CD14-positive monocyte (primary cell): Measurements from ENCODE around the gene ACVRL1. TPM values are rescaled to one million over a fixed set of nuclear protein-coding genes. Genes with fewer than 3 reads are reported as not detected.

ENCODE experiments used
- DNase-seq, 3 donors: peaks; one replicate each; pipeline ENCODE4 v3.0.0-alpha.2; 2011 to 2022
- H2AFZ ChIP-seq: 2 replicates; pipeline ENCODE4 v1.6.0; 2012; ENCODE audit warnings: mild to moderate bottlenecking, low read depth, low read length, inconsistent platforms; ENCODE audit not compliant: insufficient read depth, poor library complexity, severe bottlenecking
- H3K27ac ChIP-seq, 2 donors: 1 replicate in 1 of 2; 2 replicates in 1 of 2; pipeline ENCODE4 v1.5.1; 2012 to 2013; ENCODE audit warnings: low read length in 2 of 2, control low read depth in 1 of 2, inconsistent platforms in 1 of 2, low read depth in 1 of 2, mild to moderate bottlenecking in 1 of 2
- H3K27me3 ChIP-seq, 2 donors: one replicate each; pipeline versions ENCODE4 v1.6.0 to v1.6.1; 2011 to 2013; ENCODE audit warnings: low read length in 2 of 2; ENCODE audit not compliant: control insufficient read depth in 2 of 2, insufficient read depth in 2 of 2
- H3K36me3 ChIP-seq, 2 donors: replicated peaks in 1 of 2; 1 replicate in 1 of 2; 2 replicates in 1 of 2; pipeline versions ENCODE4 v1.5.1 to v1.6.1; 2012 to 2013; ENCODE audit warnings: low read length in 2 of 2, control low read depth in 1 of 2, inconsistent platforms in 1 of 2, mild to moderate bottlenecking in 1 of 2; ENCODE audit not compliant: insufficient read depth in 2 of 2, control insufficient read depth in 1 of 2
- H3K4me1 ChIP-seq, 2 donors: 1 replicate in 1 of 2; 2 replicates in 1 of 2; pipeline versions ENCODE4 v1.5.1 to v1.6.1; 2012 to 2013; ENCODE audit warnings: low read length in 2 of 2, control low read depth in 1 of 2, inconsistent platforms in 1 of 2, mild to moderate bottlenecking in 1 of 2, moderate library complexity in 1 of 2; ENCODE audit not compliant: insufficient read depth in 2 of 2, control insufficient read depth in 1 of 2
- H3K4me2 ChIP-seq: replicated peaks from 2 replicates; pipeline ENCODE3; 2012; ENCODE audit warnings: low read length, moderate library complexity, mild to moderate bottlenecking; ENCODE audit not compliant: poor library complexity, severe bottlenecking; ENCODE audit errors: extremely low read depth
- H3K4me3 ChIP-seq, 3 experiments: fragments of 200-600 bp in 1 of 3; sonication (generic) in 1 of 3; replicated peaks in 1 of 3; 1 replicate in 2 of 3; 2 replicates in 1 of 3; pipeline ENCODE4 v1.5.1; 2011 to 2013; ENCODE audit warnings: low read length in 3 of 3, mild to moderate bottlenecking in 3 of 3, control low read depth in 2 of 3, low read depth in 2 of 3, inconsistent platforms in 1 of 3, moderate library complexity in 1 of 3
- H3K79me2 ChIP-seq: 2 replicates; pipeline ENCODE4 v1.6.0; 2012; ENCODE audit warnings: mild to moderate bottlenecking, control low read depth, inconsistent platforms, low read length, moderate library complexity; ENCODE audit not compliant: insufficient read depth
- H3K9ac ChIP-seq: 2 replicates; pipeline ENCODE4 v1.6.0; 2017; ENCODE audit warnings: low read length, mild to moderate bottlenecking; ENCODE audit not compliant: insufficient read depth, poor library complexity, severe bottlenecking
- H3K9me3 ChIP-seq, 2 donors: replicated peaks in 1 of 2; 1 replicate in 1 of 2; 2 replicates in 1 of 2; pipeline versions ENCODE4 v1.5.1 to v1.6.1; 2012 to 2013; ENCODE audit warnings: low read length in 2 of 2, control low read depth in 1 of 2; ENCODE audit not compliant: control insufficient read depth in 1 of 2, insufficient read depth in 1 of 2
- H4K20me1 ChIP-seq: 2 replicates; pipeline ENCODE4 v1.6.0; 2012; ENCODE audit warnings: mild to moderate bottlenecking, low read length, control low read depth, moderate library complexity; ENCODE audit not compliant: insufficient read depth
- H3K27ac Mint-ChIP-seq, 7 donors: one replicate each; pipeline ENCODE4 v1.8.0; 2020; ENCODE audit warnings: mild to moderate bottlenecking in 7 of 7, mixed read lengths in 7 of 7, moderate library complexity in 6 of 7, inconsistent platforms in 2 of 7
- H3K27me3 Mint-ChIP-seq, 3 donors: one replicate each; pipeline ENCODE4 v1.8.0; 2021 to 2022; ENCODE audit warnings: low read depth in 3 of 3, mild to moderate bottlenecking in 3 of 3, mixed read lengths in 3 of 3, moderate library complexity in 3 of 3, inconsistent platforms in 1 of 3
- H3K36me3 Mint-ChIP-seq, 2 donors: one replicate each; pipeline ENCODE4 v1.8.0; 2020; ENCODE audit warnings: mixed read lengths in 2 of 2, inconsistent platforms in 1 of 2, mild to moderate bottlenecking in 1 of 2
- H3K4me1 Mint-ChIP-seq: one replicate; pipeline ENCODE4 v1.8.0; 2020; ENCODE audit warnings: mild to moderate bottlenecking, mixed read lengths
- H3K4me3 Mint-ChIP-seq, 2 donors: one replicate each; pipeline ENCODE4 v1.8.0; 2020; ENCODE audit warnings: mild to moderate bottlenecking in 2 of 2, mixed read lengths in 2 of 2, moderate library complexity in 1 of 2
- H3K9me3 Mint-ChIP-seq, 7 donors: one replicate each; pipeline ENCODE4 v1.8.0; 2020 to 2022; ENCODE audit warnings: mixed read lengths in 7 of 7, mild to moderate bottlenecking in 6 of 7, moderate library complexity in 6 of 7, inconsistent platforms in 2 of 7
- CTCF ChIP-seq: fragments of 200-600 bp; IDR thresholded peaks from one replicate; pipeline ENCODE4 v1.8.0; 2022; ENCODE audit warnings: antibody characterized with exemption, mild to moderate bottlenecking
- WGBS: methylation state at CpG from one replicate; pipeline ENCODE4 v1.1.5; 2013; ENCODE audit warnings: missing lambda C conversion rate; ENCODE audit not compliant: insufficient coverage; 5-methylcytosine and 5-hydroxymethylcytosine counted together
- intact Hi-C, 2 donors: fragments of 100-400 bp; cut with micrococcal nuclease; formaldehyde crosslinking; loops; one replicate each; pipeline versions ENCODE4 v1.15.0 to v1.15.1; 2023
- polyA plus RNA-seq, 3 donors: library from polyadenylated mRNA; depleted of rRNA in 1 of 3; unstranded in 2 of 3; stranded (reverse) in 1 of 3; fragments of 300-500 nt in 2 of 3; fragments of >200 nt in 1 of 3; fragmentation: Illumina TruSeq in 2 of 3; gene quantifications; 1 replicate in 2 of 3; 2 replicates in 1 of 3; pipeline ENCODE4 v1.2.3, GENCODE V29; 2012 to 2021

Gene ACVRL1
- polyA plus RNA-seq, 3 donors, result 1.5 to 3.6 (median 2.0) TPM

GRCh38 chr12:51951199-51951842, 44.0 kb downstream of the ACVRL1 start, which contains the start of gene ACVR1B:
TSS of gene ACVR1B (plus strand) at chr12:51951699. CDS start at chr12:51951744, 45 bp downstream.
- no peak for TF ChIP-seq CTCF
- no peaks in the 10 kb centered on the region for H3K36me3 ChIP-seq
- H4K20me1 ChIP-seq, result peaks cover 10% of the 10 kb centered on the region
- peak within 1 kb of the TSS; percentile 97 for H3K9ac ChIP-seq
- no peaks in the 10 kb centered on the region for H3K9me3 ChIP-seq
- peaks cover 43% of the 10 kb centered on the region for H3K4me1 Mint-ChIP-seq
- peaks cover 37 to 46% of the 10 kb centered on the region in 2 donors for H3K4me1 ChIP-seq
- peak within 1 kb of the TSS; percentile 91 to 97 for H3K4me3 Mint-ChIP-seq
- peak within 1 kb of the TSS; percentile 92 for H3K4me2 ChIP-seq
- H3K27ac Mint-ChIP-seq, result peak within 1 kb of the TSS; percentile 81 to 94 (median 90)
- H3K36me3 Mint-ChIP-seq, result peaks cover under 1 to 16% of the 10 kb centered on the region in 2 donors
- peaks cover 4 to 9% (median 8%) of the 10 kb centered on the region in 3 donors for H3K27me3 Mint-ChIP-seq
- peak within 1 kb of the TSS; percentile 72 to 96 (median 80) for H3K4me3 ChIP-seq
- peaks cover 3 to 10% of the 10 kb centered on the region in 2 donors for H3K27me3 ChIP-seq
- 0% methylated on average over 54 of the region's 86 CpGs for WGBS
- H2AFZ ChIP-seq, result peak within 1 kb of the TSS; percentile 91
- H3K79me2 ChIP-seq, result peaks cover 48% of the 10 kb centered on the region
- peak within 1 kb of the TSS; percentile 63 to 91 for H3K27ac ChIP-seq
- DNase-seq, result peak; percentile 76 to 88 (median 85)
- H3K9me3 Mint-ChIP-seq, result peaks cover 0 to 2% (median 0%) of the 10 kb centered on the region in 7 donors
- intact Hi-C loops, result no loop called here

GRCh38 chr12:51951843-51952722, 44.8 kb downstream of the ACVRL1 start:
- Histone ChIP-seq H3K9me3 (peaks cover 0 to 4% of the 10 kb centered on the region in 2 donors), H3K27ac (peak overlapping the region; percentile 63 to 91), H4K20me1 (peaks cover 15% of the 10 kb centered on the region), H3K4me2 (peak overlapping the region; percentile 78), H3K9ac (peak overlapping the region; percentile 97), H3K4me3 (peak overlapping the region; percentile 59 to 96 (median 72)), H3K27me3 (peaks cover 3 to 10% of the 10 kb centered on the region in 2 donors), H3K79me2 (peaks cover 55% of the 10 kb centered on the region), H2AFZ (peak overlapping the region; percentile 73), H3K36me3 (no peaks in the 10 kb centered on the region), H3K4me1 (peaks cover 37 to 47% of the 10 kb centered on the region in 2 donors)
- H3K9me3 Mint-ChIP-seq, result peaks cover 0 to 6% (median 2%) of the 10 kb centered on the region in 7 donors
- TF ChIP-seq CTCF, result no peak
- H3K4me1 Mint-ChIP-seq, result peaks cover 43% of the 10 kb centered on the region
- DNase-seq, result peak in 2 of 3 donors; percentile 32 to 59
- H3K4me3 Mint-ChIP-seq, result peak overlapping the region; percentile 91 to 96
- intact Hi-C loops, result no loop called here
- H3K27me3 Mint-ChIP-seq, result peaks cover 4 to 9% (median 8%) of the 10 kb centered on the region in 3 donors
- H3K36me3 Mint-ChIP-seq, result peaks cover 7 to 16% of the 10 kb centered on the region in 2 donors
- H3K27ac Mint-ChIP-seq, result peak overlapping the region; percentile 73 to 94 (median 90)
- WGBS, result under 1% methylated on average over 24 of the region's 50 CpGs
